ENCODE results near the gene IFT122.

Gene IFT122

DNA sequence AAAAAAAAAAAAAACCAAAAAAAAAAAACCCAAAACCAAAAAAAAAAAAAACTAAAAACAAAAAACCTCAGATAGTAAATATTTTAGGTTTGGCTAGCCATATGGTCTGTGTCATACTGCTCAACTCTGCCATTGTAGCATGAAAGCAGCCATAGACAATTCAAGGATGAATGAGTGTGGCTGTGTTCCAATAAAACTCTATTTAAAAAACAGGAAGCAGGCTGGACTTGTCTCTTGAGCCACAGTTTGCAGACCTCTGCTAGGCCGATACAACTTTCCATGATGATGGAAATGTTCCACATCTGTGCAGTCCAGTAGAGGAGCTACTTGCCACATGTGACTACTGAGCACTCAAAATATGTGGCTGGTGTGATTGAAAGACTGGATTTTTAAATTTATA is 22.7 kb upstream of the IFT122 start:
- no peaks in the 10 kb centered on the region for H3K27me3 ChIP-seq (ENCODE audit: control insufficient read depth in 1 of 2, insufficient read depth in 2 of 2, low read length in 2 of 2)
- no peak overlapping the region for H3K27ac ChIP-seq (ENCODE audit: low read depth, low read length)
- no peak overlapping the region for H3K9ac ChIP-seq (ENCODE audit: low read length)
- no peaks in the 10 kb centered on the region for H3K36me3 ChIP-seq (ENCODE audit: insufficient read depth, low read length)
- H3K4me1 ChIP-seq (ENCODE audit: insufficient read depth, low read length) = no peaks in the 10 kb centered on the region
- H3K4me3 ChIP-seq (ENCODE audit: low read depth in 1 of 2, low read length in 2 of 2) = no peak overlapping the region
- H3K9me3 ChIP-seq (ENCODE audit: low read length) = no peaks in the 10 kb centered on the region

DNA sequence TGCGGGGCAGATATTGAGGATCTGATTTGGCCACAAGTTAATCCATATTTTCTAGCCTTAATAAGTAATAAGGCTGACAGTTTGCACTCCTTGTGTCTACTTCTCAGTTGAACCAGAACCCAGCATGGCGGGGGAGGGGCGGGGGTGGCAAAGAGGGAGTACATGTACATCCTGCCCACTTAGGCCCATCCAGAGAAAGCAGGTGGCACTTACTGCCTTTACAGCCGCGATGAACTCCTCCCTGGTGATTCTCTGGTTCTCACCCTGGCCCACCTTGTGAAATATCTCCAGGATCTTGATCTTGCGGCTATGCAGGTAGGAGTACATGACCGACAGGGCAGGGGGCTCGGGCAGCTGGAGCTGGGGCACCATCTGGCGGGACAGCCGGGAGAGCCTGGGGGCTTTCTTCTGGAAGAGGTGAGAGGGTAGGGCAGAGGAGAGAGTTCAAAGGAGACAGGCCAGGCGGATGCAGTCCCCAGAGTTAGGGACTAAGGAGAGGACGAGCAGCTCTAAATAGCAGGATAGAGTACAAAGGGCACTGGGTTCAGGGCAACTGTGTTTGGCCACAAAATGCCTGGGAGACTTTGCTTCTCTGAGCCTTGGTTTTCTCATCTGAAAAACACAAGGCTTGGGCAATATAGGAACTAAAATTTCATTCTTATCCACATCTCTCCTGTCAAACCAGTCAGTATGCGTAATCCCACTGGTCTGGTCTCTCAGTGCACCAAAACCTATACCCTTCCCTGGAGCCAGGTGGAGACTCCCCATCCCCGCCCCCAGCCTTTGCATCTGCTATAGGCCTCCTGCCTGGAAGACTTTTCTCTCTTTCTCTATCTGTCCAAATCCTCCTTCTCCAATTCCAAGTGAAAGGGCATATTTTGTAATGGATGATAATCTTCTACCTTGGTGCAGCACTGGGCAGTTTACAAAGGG is 21.7 kb upstream of the IFT122 start:
- no peak overlapping the region for H3K27ac ChIP-seq (ENCODE audit: low read depth, low read length)
- H3K36me3 ChIP-seq (ENCODE audit: insufficient read depth, low read length) = no peaks in the 10 kb centered on the region
- H3K27me3 ChIP-seq (ENCODE audit: control insufficient read depth in 1 of 2, insufficient read depth in 2 of 2, low read length in 2 of 2) = no peaks in the 10 kb centered on the region
- no peak overlapping the region for H3K9ac ChIP-seq (ENCODE audit: low read length)
- H3K9me3 ChIP-seq (ENCODE audit: low read length) = no peaks in the 10 kb centered on the region
- no peak overlapping the region for H3K4me3 ChIP-seq (ENCODE audit: low read depth in 1 of 2, low read length in 2 of 2)
- H3K4me1 ChIP-seq (ENCODE audit: insufficient read depth, low read length) = no peaks in the 10 kb centered on the region

DNA sequence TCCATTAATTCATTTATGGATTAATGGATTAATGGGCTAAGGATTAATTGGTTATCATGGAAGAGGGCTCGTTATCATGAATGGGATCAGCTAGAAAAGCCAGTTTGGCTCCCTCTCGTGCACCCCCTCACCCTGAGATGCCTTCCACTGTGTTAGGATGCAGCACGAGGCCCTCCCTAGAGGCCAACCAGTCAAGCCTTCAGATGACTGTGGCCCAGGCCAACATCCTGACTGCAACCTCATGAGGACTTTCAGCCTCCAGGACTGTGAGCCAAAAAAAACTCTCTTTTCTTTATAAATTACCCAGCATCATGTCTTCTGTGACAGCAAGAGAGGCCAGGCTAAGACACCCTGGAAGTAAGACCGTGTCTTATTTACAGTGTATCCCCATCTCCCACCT is 20.5 kb upstream of the IFT122 start:
- Histone ChIP-seq H3K27me3 (ENCODE audit: control insufficient read depth in 1 of 2, insufficient read depth in 2 of 2, low read length in 2 of 2) (no peaks in the 10 kb centered on the region), H3K9me3 (ENCODE audit: low read length) (no peaks in the 10 kb centered on the region), H3K36me3 (ENCODE audit: insufficient read depth, low read length) (no peaks in the 10 kb centered on the region), H3K9ac (ENCODE audit: low read length) (no peak overlapping the region), H3K4me1 (ENCODE audit: insufficient read depth, low read length) (no peaks in the 10 kb centered on the region), H3K4me3 (ENCODE audit: low read depth in 1 of 2, low read length in 2 of 2) (no peak overlapping the region), H3K27ac (ENCODE audit: low read depth, low read length) (no peak overlapping the region)

GRCh38 chr3:129421236-129421883 is 18.7 kb upstream of the IFT122 start:
- Histone ChIP-seq H3K27ac (ENCODE audit: low read depth, low read length) (no peak overlapping the region), H3K9ac (ENCODE audit: low read length) (no peak overlapping the region), H3K4me1 (ENCODE audit: insufficient read depth, low read length) (no peaks in the 10 kb centered on the region), H3K9me3 (ENCODE audit: low read length) (no peaks in the 10 kb centered on the region), H3K27me3 (ENCODE audit: control insufficient read depth in 1 of 2, insufficient read depth in 2 of 2, low read length in 2 of 2) (no peaks in the 10 kb centered on the region), H3K36me3 (ENCODE audit: insufficient read depth, low read length) (no peaks in the 10 kb centered on the region), H3K4me3 (ENCODE audit: low read depth in 1 of 2, low read length in 2 of 2) (no peak overlapping the region)

DNA sequence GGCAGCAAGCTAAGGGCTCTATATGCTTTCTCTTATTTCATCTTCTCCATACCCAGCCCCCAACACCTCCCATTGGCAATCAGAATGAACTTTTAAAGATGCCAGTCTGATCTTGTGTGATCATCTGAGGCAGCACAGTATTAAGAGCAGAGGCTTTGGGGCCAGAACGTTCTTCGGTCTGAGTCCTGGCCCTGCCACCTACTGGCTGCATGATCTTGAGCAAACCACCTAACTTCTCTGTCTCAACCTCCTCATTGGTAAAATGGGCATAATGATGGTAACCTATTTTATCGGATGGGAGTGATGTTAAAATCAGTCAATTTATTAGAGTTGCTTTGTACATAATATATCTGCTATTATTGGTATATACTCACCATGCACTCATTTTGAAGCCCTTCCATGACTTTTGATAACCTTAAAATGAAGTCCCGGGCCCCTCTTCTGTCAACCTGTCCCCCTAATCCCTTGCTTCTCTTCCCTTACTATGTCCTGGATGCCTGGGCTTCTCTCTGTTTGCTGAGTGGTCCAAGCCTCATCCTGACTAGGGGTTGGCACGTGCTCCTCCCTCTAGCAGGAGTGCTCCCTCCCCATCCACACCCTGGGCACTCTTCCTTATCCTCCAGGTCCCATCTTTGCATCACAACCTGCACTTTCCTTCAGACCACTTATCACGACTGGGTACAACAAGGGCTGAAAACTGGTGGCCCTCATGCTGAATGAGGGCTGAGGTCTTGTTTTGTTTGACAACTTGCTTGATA is 17.9 kb upstream of the IFT122 start:
- no peaks in the 10 kb centered on the region for H3K36me3 ChIP-seq (ENCODE audit: insufficient read depth, low read length)
- H3K9me3 ChIP-seq (ENCODE audit: low read length) = no peaks in the 10 kb centered on the region
- no peak overlapping the region for H3K27ac ChIP-seq (ENCODE audit: low read depth, low read length)
- no peaks in the 10 kb centered on the region for H3K4me1 ChIP-seq (ENCODE audit: insufficient read depth, low read length)
- H3K4me3 ChIP-seq (ENCODE audit: low read depth in 1 of 2, low read length in 2 of 2) = no peak overlapping the region
- no peaks in the 10 kb centered on the region for H3K27me3 ChIP-seq (ENCODE audit: control insufficient read depth in 1 of 2, insufficient read depth in 2 of 2, low read length in 2 of 2)
- no peak overlapping the region for H3K9ac ChIP-seq (ENCODE audit: low read length)

DNA sequence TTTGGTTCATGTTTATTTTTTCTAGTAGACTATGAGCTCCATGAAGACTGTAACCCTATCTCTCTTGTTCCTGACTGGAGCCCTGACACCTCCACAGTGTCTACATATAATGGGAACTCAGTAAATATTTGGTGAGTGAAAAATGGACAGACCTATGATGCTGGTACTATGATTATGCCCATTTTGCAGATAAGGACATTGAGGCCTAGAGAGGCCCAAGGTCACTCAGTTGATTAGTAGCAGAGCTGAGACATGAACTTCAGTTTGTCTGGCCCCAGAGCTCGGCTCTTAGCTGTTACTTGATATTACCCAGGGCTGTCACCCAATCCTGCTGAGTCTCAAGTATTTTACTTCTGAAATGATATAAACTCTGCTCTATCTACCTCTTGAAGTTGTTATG is 17.1 kb upstream of the IFT122 start:
- no peak overlapping the region for H3K9ac ChIP-seq (ENCODE audit: low read length)
- H3K27me3 ChIP-seq (ENCODE audit: control insufficient read depth in 1 of 2, insufficient read depth in 2 of 2, low read length in 2 of 2) = no peaks in the 10 kb centered on the region
- peaks cover 3% of the 10 kb centered on the region for H3K4me1 ChIP-seq (ENCODE audit: insufficient read depth, low read length)
- no peaks in the 10 kb centered on the region for H3K9me3 ChIP-seq (ENCODE audit: low read length)
- H3K27ac ChIP-seq (ENCODE audit: low read depth, low read length) = no peak overlapping the region
- no peaks in the 10 kb centered on the region for H3K36me3 ChIP-seq (ENCODE audit: insufficient read depth, low read length)
- no peak overlapping the region for H3K4me3 ChIP-seq (ENCODE audit: low read depth in 1 of 2, low read length in 2 of 2)

DNA sequence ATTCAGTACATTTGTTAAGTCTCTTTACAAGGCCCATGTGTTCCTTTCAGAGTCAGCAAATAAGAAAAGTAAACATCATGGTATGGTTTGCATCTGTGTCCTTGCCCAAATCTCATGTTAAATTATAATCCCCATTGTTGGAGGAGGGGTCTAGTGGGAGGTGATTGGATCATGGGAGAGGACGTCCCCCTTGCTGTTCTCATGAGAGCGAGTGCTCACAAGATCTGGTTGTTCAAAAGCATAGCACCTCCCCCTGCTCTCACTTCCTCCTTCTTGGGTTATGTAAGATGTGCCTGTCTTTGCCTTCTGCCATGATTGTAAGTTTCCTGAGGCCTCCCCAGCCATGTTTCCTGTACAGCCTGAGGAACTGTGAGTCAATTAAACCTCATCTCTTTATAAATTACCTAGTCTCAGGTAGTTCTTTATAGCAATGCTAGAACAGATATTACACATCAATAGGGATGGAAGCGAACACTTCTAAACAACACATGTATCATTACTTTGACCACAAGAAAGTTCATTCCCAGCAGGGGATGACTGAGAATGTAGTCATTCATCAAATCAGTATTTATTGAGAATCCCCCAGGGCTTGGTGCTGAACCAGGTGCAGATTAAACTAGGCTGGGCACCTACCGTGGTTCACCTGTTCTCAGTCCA is 15.7 kb upstream of the IFT122 start:
- Histone ChIP-seq H3K27me3 (ENCODE audit: control insufficient read depth in 1 of 2, insufficient read depth in 2 of 2, low read length in 2 of 2) (no peaks in the 10 kb centered on the region), H3K9ac (ENCODE audit: low read length) (no peak overlapping the region), H3K4me3 (ENCODE audit: low read depth in 1 of 2, low read length in 2 of 2) (no peak overlapping the region), H3K9me3 (ENCODE audit: low read length) (no peaks in the 10 kb centered on the region), H3K36me3 (ENCODE audit: insufficient read depth, low read length) (no peaks in the 10 kb centered on the region), H3K4me1 (ENCODE audit: insufficient read depth, low read length) (peaks cover 12% of the 10 kb centered on the region), H3K27ac (ENCODE audit: low read depth, low read length) (no peak overlapping the region)

- Histone ChIP-seq H3K27me3 (ENCODE audit: control insufficient read depth in 1 of 2, insufficient read depth in 2 of 2, low read length in 2 of 2) (no peaks in the 10 kb centered on the region), H3K36me3 (ENCODE audit: insufficient read depth, low read length) (no peaks in the 10 kb centered on the region), H3K4me3 (ENCODE audit: low read depth in 1 of 2, low read length in 2 of 2) (no peak overlapping the region), H3K4me1 (ENCODE audit: insufficient read depth, low read length) (peaks cover 12% of the 10 kb centered on the region), H3K9me3 (ENCODE audit: low read length) (no peaks in the 10 kb centered on the region), H3K27ac (ENCODE audit: low read depth, low read length) (no peak overlapping the region), H3K9ac (ENCODE audit: low read length) (no peak overlapping the region)
Measured at GRCh38 chr3:129425213-129425612, 14.8 kb upstream of the IFT122 start.

- no peak overlapping the region for H3K4me3 ChIP-seq (ENCODE audit: low read depth in 1 of 2, low read length in 2 of 2)
- no peak overlapping the region for H3K9ac ChIP-seq (ENCODE audit: low read length)
- H3K36me3 ChIP-seq (ENCODE audit: insufficient read depth, low read length) = no peaks in the 10 kb centered on the region
- H3K27ac ChIP-seq (ENCODE audit: low read depth, low read length) = no peak overlapping the region
- H3K9me3 ChIP-seq (ENCODE audit: low read length) = no peaks in the 10 kb centered on the region
- no peaks in the 10 kb centered on the region for H3K27me3 ChIP-seq (ENCODE audit: control insufficient read depth in 1 of 2, insufficient read depth in 2 of 2, low read length in 2 of 2)
- H3K4me1 ChIP-seq (ENCODE audit: insufficient read depth, low read length) = peaks cover 12% of the 10 kb centered on the region
Measured at GRCh38 chr3:129425619-129426018, 14.4 kb upstream of the IFT122 start.

DNA sequence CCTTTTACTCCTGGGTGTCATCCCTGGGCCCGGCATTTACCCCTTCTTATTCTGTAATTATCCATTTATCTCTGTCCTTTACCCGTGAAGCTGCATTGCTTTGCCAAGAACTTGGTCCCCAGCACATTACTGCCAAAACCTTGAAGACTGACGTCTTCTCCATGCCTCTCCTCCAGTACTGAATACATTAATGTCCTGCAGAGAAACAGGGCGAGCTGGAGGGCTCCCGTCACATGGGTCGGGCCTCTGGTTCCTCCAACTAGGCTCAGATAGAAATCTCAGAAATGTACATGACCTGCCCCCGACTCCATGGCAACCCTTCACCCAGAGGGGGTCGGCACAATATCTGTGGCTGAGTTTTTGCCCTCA is 12.0 kb upstream of the IFT122 start:
- Histone ChIP-seq H3K4me1 (ENCODE audit: insufficient read depth, low read length) (peaks cover 12% of the 10 kb centered on the region), H3K27me3 (ENCODE audit: control insufficient read depth in 1 of 2, insufficient read depth in 2 of 2, low read length in 2 of 2) (no peaks in the 10 kb centered on the region), H3K9ac (ENCODE audit: low read length) (peak overlapping the region; percentile 7), H3K36me3 (ENCODE audit: insufficient read depth, low read length) (peaks cover 19% of the 10 kb centered on the region), H3K27ac (ENCODE audit: low read depth, low read length) (peak overlapping the region; percentile 50), H3K9me3 (ENCODE audit: low read length) (no peaks in the 10 kb centered on the region), H3K4me3 (ENCODE audit: low read depth in 1 of 2, low read length in 2 of 2) (peak overlapping the region; percentile 67 to 71)

Measured in muscle layer of colon (tissue), 2 donors.